H9 (cell line): ENCODE data around the gene SFXN5. TPM values are rescaled to one million over a fixed set of nuclear protein-coding genes. Genes with fewer than 3 reads are reported as not detected.

Experiments used
- DNase-seq: peaks from one replicate; pipeline ENCODE4 v3.0.0-alpha.2; 2017
- H2AFZ ChIP-seq: one replicate; pipeline ENCODE4 v1.6.1; 2013; ENCODE audit warnings: mild to moderate bottlenecking, low read length, control low read depth, moderate library complexity
- H2AK5ac ChIP-seq: 2 replicates; pipeline ENCODE4 v1.6.1; 2013; ENCODE audit warnings: low read length, control low read depth, mixed read lengths; ENCODE audit not compliant: insufficient read length
- H2BK120ac ChIP-seq: one replicate; pipeline ENCODE4 v1.6.1; 2013; ENCODE audit warnings: low read depth, mild to moderate bottlenecking, low read length, control low read depth, inconsistent platforms; ENCODE audit not compliant: poor library complexity, severe bottlenecking
- H2BK12ac ChIP-seq: 2 replicates; pipeline ENCODE4 v1.6.1; 2013; ENCODE audit warnings: low read length, control low read depth, mixed read lengths, low read depth; ENCODE audit not compliant: insufficient read length
- H2BK15ac ChIP-seq: 2 replicates; pipeline ENCODE4 v1.6.1; 2013; ENCODE audit warnings: low read depth, low read length, control low read depth
- H2BK20ac ChIP-seq: one replicate; pipeline ENCODE4 v1.6.1; 2013; ENCODE audit warnings: low read depth, mild to moderate bottlenecking, low read length, control low read depth, inconsistent platforms; ENCODE audit not compliant: poor library complexity, severe bottlenecking
- H2BK5ac ChIP-seq: 2 replicates; pipeline ENCODE4 v1.6.1; 2013; ENCODE audit warnings: low read length, control low read depth, mixed read lengths; ENCODE audit not compliant: insufficient read length
- H3K14ac ChIP-seq: 2 replicates; pipeline ENCODE4 v1.6.1; 2013; ENCODE audit warnings: low read length, control low read depth; ENCODE audit not compliant: insufficient read depth
- H3K18ac ChIP-seq: 2 replicates; pipeline ENCODE4 v1.6.1; 2013; ENCODE audit warnings: low read depth, mild to moderate bottlenecking, mixed read lengths, low read length, control low read depth; ENCODE audit not compliant: insufficient read length
- H3K23ac ChIP-seq: 2 replicates; pipeline ENCODE4 v1.6.1; 2013; ENCODE audit warnings: low read length, control low read depth, mixed read lengths, low read depth; ENCODE audit not compliant: insufficient read length
- H3K23me2 ChIP-seq: 2 replicates; pipeline ENCODE4 v1.6.1; 2013; ENCODE audit warnings: low read depth, mild to moderate bottlenecking, mixed read lengths, low read length, control low read depth; ENCODE audit not compliant: insufficient read length, poor library complexity, severe bottlenecking
- H3K27ac ChIP-seq: 2 replicates; pipeline ENCODE4 v1.5.1; 2013; ENCODE audit warnings: low read length, control low read depth, mixed read lengths, low read depth; ENCODE audit not compliant: insufficient read length
- H3K27me3 ChIP-seq: 2 replicates; pipeline ENCODE4 v1.6.1; 2013; ENCODE audit warnings: low read length, control low read depth, inconsistent platforms; ENCODE audit not compliant: insufficient read depth
- H3K4ac ChIP-seq: 2 replicates; pipeline ENCODE4 v1.6.1; 2013; ENCODE audit warnings: low read depth, mild to moderate bottlenecking, control low read depth, inconsistent platforms, low read length, moderate library complexity
- H3K4me1 ChIP-seq: 2 replicates; pipeline ENCODE4 v1.6.1; 2013; ENCODE audit warnings: low read length, control low read depth, inconsistent platforms; ENCODE audit not compliant: insufficient read depth
- H3K4me2 ChIP-seq: 2 replicates; pipeline ENCODE4 v1.6.1; 2013; ENCODE audit warnings: low read length, control low read depth, mixed read lengths; ENCODE audit not compliant: insufficient read length, insufficient read depth
- H3K56ac ChIP-seq: 2 replicates; pipeline ENCODE4 v1.6.1; 2013; ENCODE audit warnings: low read depth, mild to moderate bottlenecking, mixed read lengths, low read length, control low read depth; ENCODE audit not compliant: insufficient read length
- H3K79me1 ChIP-seq: 2 replicates; pipeline ENCODE4 v1.6.1; 2013; ENCODE audit warnings: low read depth, mild to moderate bottlenecking, moderate library complexity, low read length, control low read depth, inconsistent platforms; ENCODE audit not compliant: insufficient read depth, poor library complexity, severe bottlenecking
- H3K79me2 ChIP-seq: 2 replicates; pipeline ENCODE4 v1.6.1; 2013; ENCODE audit warnings: low read length, control low read depth, inconsistent platforms; ENCODE audit not compliant: insufficient read depth
- H3K9ac ChIP-seq: 2 replicates; pipeline ENCODE4 v1.6.1; 2013; ENCODE audit warnings: low read length, control low read depth, mixed read lengths; ENCODE audit not compliant: insufficient read length; ENCODE audit errors: extremely low read depth
- H3K9me3 ChIP-seq: one replicate; pipeline ENCODE4 v1.6.1; 2013; ENCODE audit warnings: low read depth, low read length, inconsistent platforms; ENCODE audit not compliant: control insufficient read depth
- H3T11ph ChIP-seq: one replicate; pipeline ENCODE4 v1.6.1; 2013; ENCODE audit warnings: mild to moderate bottlenecking, low read length, control low read depth, inconsistent platforms
- H4K20me1 ChIP-seq: one replicate; pipeline ENCODE4 v1.6.1; 2013; ENCODE audit not compliant: control insufficient read depth, insufficient read length, insufficient read depth
- H4K5ac ChIP-seq: 2 replicates; pipeline ENCODE4 v1.6.1; 2013; ENCODE audit warnings: low read depth, mild to moderate bottlenecking, mixed read lengths, low read length, control low read depth; ENCODE audit not compliant: insufficient read length
- H4K8ac ChIP-seq: replicated peaks from 2 replicates; pipeline ENCODE4 v1.6.1; 2013; ENCODE audit warnings: low read length, control low read depth, mixed read lengths, low read depth; ENCODE audit not compliant: insufficient read length
- H4K91ac ChIP-seq: 2 replicates; pipeline ENCODE4 v1.6.1; 2013; ENCODE audit warnings: low read depth, mild to moderate bottlenecking, moderate library complexity, mixed read lengths, low read length, control low read depth; ENCODE audit not compliant: insufficient read length
- H3K27ac Mint-ChIP-seq, 3 experiments: 2 replicates in 2 of 3; 3 replicates in 1 of 3; pipeline ENCODE4 v1.8.0; 2020 to 2021; ENCODE audit warnings: mixed read lengths in 3 of 3, mild to moderate bottlenecking in 1 of 3, moderate library complexity in 1 of 3
- H3K27me3 Mint-ChIP-seq: 2 replicates; pipeline ENCODE4 v1.8.0; 2021; ENCODE audit warnings: low read depth, mild to moderate bottlenecking, moderate library complexity, mixed read lengths
- H3K36me3 Mint-ChIP-seq, 3 experiments: 2 replicates in 2 of 3; 3 replicates in 1 of 3; pipeline ENCODE4 v1.8.0; 2020 to 2021; ENCODE audit warnings: low read depth in 3 of 3, mixed read lengths in 3 of 3; ENCODE audit not compliant: insufficient read depth in 1 of 3
- H3K4me1 Mint-ChIP-seq, 2 experiments: 2 replicates each; pipeline ENCODE4 v1.8.0; 2020; ENCODE audit warnings: mixed read lengths in 2 of 2
- H3K4me3 Mint-ChIP-seq, 2 experiments: 2 replicates in 1 of 2; 3 replicates in 1 of 2; pipeline ENCODE4 v1.8.0; 2020 to 2021; ENCODE audit warnings: mild to moderate bottlenecking in 2 of 2, mixed read lengths in 2 of 2, moderate library complexity in 1 of 2
- H3K9me3 Mint-ChIP-seq, 2 experiments: 2 replicates in 1 of 2; 3 replicates in 1 of 2; pipeline ENCODE4 v1.8.0; 2020; ENCODE audit warnings: mild to moderate bottlenecking in 2 of 2, mixed read lengths in 2 of 2, moderate library complexity in 1 of 2
- whole genome bisulfite sequencing: extraction: QIAGEN DNeasy Blood & Tissue Kit; methylation state at CpG from one replicate; pipeline ENCODE4 v1.1.7; 2013; ENCODE audit warnings: missing lambda C conversion rate, low lambda C conversion rate, mixed read lengths; ENCODE audit not compliant: insufficient read length; ENCODE audit errors: extremely low coverage; 5-methylcytosine and 5-hydroxymethylcytosine counted together
- total RNA-seq: library from RNA; stranded (reverse); gene quantifications from 2 replicates; pipeline ENCODE4 v1.2.1, GENCODE V29; 2021
- TF ChIP-seq, protein P1 (sequence below): fragments of 200-600 bp; sonication (generic); conservative IDR thresholded peaks from 3 replicates; pipeline ENCODE4 v1.8.0; 2021; ENCODE audit warnings: antibody characterized with exemption, mild to moderate bottlenecking

SFXN5 gene
- total RNA-seq, 1 experiment from 2014 or later: 30.9 TPM

DNA sequence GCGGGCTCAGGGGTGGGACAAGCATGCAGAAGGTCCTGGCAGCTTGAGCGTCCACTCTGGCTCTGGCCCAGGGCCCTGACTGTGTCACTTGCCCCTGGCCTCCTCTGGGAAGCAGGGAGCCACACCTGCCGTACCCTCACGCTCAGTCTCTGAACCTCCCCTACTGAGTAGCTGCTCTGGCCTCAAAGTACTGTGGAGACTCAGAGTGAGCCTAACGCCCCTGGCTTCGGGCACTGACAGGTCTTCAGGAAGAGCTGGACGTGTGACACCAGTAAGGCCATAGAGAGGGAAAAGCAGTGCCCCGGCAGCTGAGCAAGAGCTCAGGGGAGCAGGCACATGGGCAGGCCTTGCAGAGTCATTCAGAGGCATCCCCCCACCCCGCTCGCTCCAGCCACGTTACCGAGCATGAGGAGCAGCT lies 73.3 kb downstream of the SFXN5 start:
- H3K4me2 ChIP-seq: no peak overlapping the region
- no peaks in the 10 kb centered on the region for H3K9me3 ChIP-seq
- no peaks in the 10 kb centered on the region for H4K20me1 ChIP-seq
- Mint-ChIP-seq H3K27ac (peak overlapping the region in 1 of 3 experiments; percentile 55; a peak in 1 of 7 replicates), H3K27me3 (no peaks in the 10 kb centered on the region; the same call in 1 of the 2 replicates), H3K4me3 (no peak overlapping the region), H3K36me3 (peaks cover 0 to 6% (median 2%) of the 10 kb centered on the region in 3 experiments; a peak in 2 of 7 replicates), H3K4me1 (peaks cover 5 to 6% of the 10 kb centered on the region in 2 experiments), H3K9me3 (no peaks in the 10 kb centered on the region)
- H4K5ac ChIP-seq: no peak overlapping the region
- no peak overlapping the region for H2BK20ac ChIP-seq
- no peak overlapping the region for H2BK5ac ChIP-seq
- H2BK120ac ChIP-seq: no peak overlapping the region
- H3K23ac ChIP-seq: no peak overlapping the region
- H3K27ac ChIP-seq: no peak overlapping the region
- TF ChIP-seq, protein P1, sequence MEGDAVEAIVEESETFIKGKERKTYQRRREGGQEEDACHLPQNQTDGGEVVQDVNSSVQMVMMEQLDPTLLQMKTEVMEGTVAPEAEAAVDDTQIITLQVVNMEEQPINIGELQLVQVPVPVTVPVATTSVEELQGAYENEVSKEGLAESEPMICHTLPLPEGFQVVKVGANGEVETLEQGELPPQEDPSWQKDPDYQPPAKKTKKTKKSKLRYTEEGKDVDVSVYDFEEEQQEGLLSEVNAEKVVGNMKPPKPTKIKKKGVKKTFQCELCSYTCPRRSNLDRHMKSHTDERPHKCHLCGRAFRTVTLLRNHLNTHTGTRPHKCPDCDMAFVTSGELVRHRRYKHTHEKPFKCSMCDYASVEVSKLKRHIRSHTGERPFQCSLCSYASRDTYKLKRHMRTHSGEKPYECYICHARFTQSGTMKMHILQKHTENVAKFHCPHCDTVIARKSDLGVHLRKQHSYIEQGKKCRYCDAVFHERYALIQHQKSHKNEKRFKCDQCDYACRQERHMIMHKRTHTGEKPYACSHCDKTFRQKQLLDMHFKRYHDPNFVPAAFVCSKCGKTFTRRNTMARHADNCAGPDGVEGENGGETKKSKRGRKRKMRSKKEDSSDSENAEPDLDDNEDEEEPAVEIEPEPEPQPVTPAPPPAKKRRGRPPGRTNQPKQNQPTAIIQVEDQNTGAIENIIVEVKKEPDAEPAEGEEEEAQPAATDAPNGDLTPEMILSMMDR: no peak
- no peak overlapping the region for H4K8ac ChIP-seq
- H2BK12ac ChIP-seq: no peak overlapping the region
- DNase-seq: peak; percentile 24
- H4K91ac ChIP-seq: no peak overlapping the region
- no peak overlapping the region for H3T11ph ChIP-seq
- no peaks in the 10 kb centered on the region for H3K27me3 ChIP-seq
- no peak overlapping the region for H3K4ac ChIP-seq
- H3K9ac ChIP-seq: no peak overlapping the region
- H3K79me2 ChIP-seq: no peaks in the 10 kb centered on the region
- no peaks in the 10 kb centered on the region for H3K79me1 ChIP-seq
- no peak overlapping the region for H3K56ac ChIP-seq
- H2AFZ ChIP-seq: no peak overlapping the region
- H3K18ac ChIP-seq: no peak overlapping the region
- no peak overlapping the region for H2BK15ac ChIP-seq
- H2AK5ac ChIP-seq: no peak overlapping the region
- H3K14ac ChIP-seq: no peak overlapping the region; the same call in 1 of the 2 replicates
- H3K4me1 ChIP-seq: no peaks in the 10 kb centered on the region
- H3K23me2 ChIP-seq: no peaks in the 10 kb centered on the region
- no CpG with 5 or more reads among the region's 12 CpGs for WGBS
